Panc1 (cell line): ENCODE measurements around the gene MORN1. TPM values are rescaled to one million over a fixed set of nuclear protein-coding genes. Genes with fewer than 3 reads are reported as not detected.
"Not testable (repeated sequence)": the region's sequence is repeated elsewhere in the genome, so short reads cannot be mapped to it uniquely, and the experiment has no call there.

Source experiments
- ATAC-seq: fragments of 200-7000 bp; cut with Tn5 transposase; 2 replicates; pipeline ENCODE4 v1.9.1; 2020; ENCODE audit warnings: mild to moderate bottlenecking, moderate library complexity
- BruUV-seq: library from RNA; stranded (reverse); fragments of 400-500 nt; replicated peaks from 2 replicates; lab custom pipeline; 2021; lab: Mats Ljungman, UMichigan
- CTCF ChIA-PET: fragments of 300-600 bp; sonication (Branson Sonifier 250); formaldehyde crosslinking; loops from one replicate; lab custom pipeline; 2022; ENCODE audit warnings: antibody characterized with exemption; lab: Charles Lee
- POLR2A ChIA-PET: fragments of 300-600 bp; sonication (Branson Sonifier 250); formaldehyde crosslinking; loops from one replicate; lab custom pipeline; 2022; ENCODE audit warnings: antibody characterized with exemption; lab: Charles Lee
- DNase-seq: peaks from one replicate; pipeline ENCODE4 v3.0.0-alpha.2; 2010; ENCODE audit warnings: low read depth, low spot score
- H3K27ac ChIP-seq: 2 replicates; pipeline ENCODE4 v1.5.1; 2011; ENCODE audit warnings: mild to moderate bottlenecking, low read length, inconsistent platforms
- H3K27me3 ChIP-seq: fragments of 200-500 bp; sonication (Bioruptor generic); 2 replicates; pipeline ENCODE4 v1.6.0; 2014; ENCODE audit warnings: low read length, inconsistent platforms; ENCODE audit not compliant: control insufficient read depth, insufficient read depth
- H3K36me3 ChIP-seq: fragments of 200-500 bp; sonication (Bioruptor generic); 2 replicates; pipeline ENCODE4 v1.5.1; 2014; ENCODE audit warnings: inconsistent platforms, mild to moderate bottlenecking, low read length, moderate library complexity; ENCODE audit not compliant: control insufficient read depth, insufficient read depth
- H3K4me1 ChIP-seq: 2 replicates; pipeline ENCODE4 v1.5.1; 2011; ENCODE audit warnings: inconsistent platforms, mild to moderate bottlenecking, low read length, moderate library complexity; ENCODE audit not compliant: control insufficient read depth, insufficient read depth
- H3K4me3 ChIP-seq, 2 experiments: 2 replicates each; pipeline ENCODE4 v1.5.1; 2011 to 2012; ENCODE audit warnings: low read depth in 2 of 2, low read length in 2 of 2, mild to moderate bottlenecking in 2 of 2, inconsistent platforms in 1 of 2, moderate library complexity in 1 of 2
- H3K9me3 ChIP-seq: fragments of 200-500 bp; sonication (Bioruptor generic); 2 replicates; pipeline ENCODE4 v1.5.1; 2014; ENCODE audit warnings: low read depth, mild to moderate bottlenecking, inconsistent platforms, low read length, moderate library complexity; ENCODE audit not compliant: control insufficient read depth, insufficient read depth
- POLR2AphosphoS5 ChIP-seq: IDR thresholded peaks from 2 replicates; pipeline ENCODE4 v1.6.1; 2012; ENCODE audit warnings: mild to moderate bottlenecking, low read depth, low read length, moderate library complexity
- REST ChIP-seq, 2 experiments: IDR thresholded peaks; 2 replicates each; pipeline ENCODE4 v1.6.1; 2011 to 2012; ENCODE audit warnings: low read depth in 2 of 2, control low read depth in 1 of 2, low read length in 1 of 2, mild to moderate bottlenecking in 1 of 2, moderate library complexity in 1 of 2; ENCODE audit not compliant: insufficient read depth in 1 of 2
- SIN3A ChIP-seq: IDR thresholded peaks from 2 replicates; pipeline ENCODE4 v1.6.1; 2012; ENCODE audit warnings: low read depth, mild to moderate bottlenecking, low read length, moderate library complexity, borderline replicate concordance; ENCODE audit not compliant: insufficient read depth
- TCF7L2 ChIP-seq: IDR thresholded peaks from 2 replicates; pipeline ENCODE4 v1.6.1; 2011; ENCODE audit warnings: mild to moderate bottlenecking, low read depth, low read length, inconsistent platforms
- in situ Hi-C: cut with HindIII; loops from 2 replicates; pipeline ENCODE4 v1.10.0; 2016; ENCODE audit warnings: low sequenced_read_pairs, low pct_unique_long_range_greater_than_20kb
- intact Hi-C: fragments of 100-400 bp; cut with micrococcal nuclease; formaldehyde crosslinking; loops from one replicate; pipeline ENCODE4 v1.10.0; 2022; ENCODE audit not compliant: unreplicated experiment
- total RNA-seq: library from RNA; stranded (reverse); gene quantifications from one replicate; pipeline ENCODE4 v1.2.1, GENCODE V29; 2021; ENCODE audit not compliant: unreplicated experiment
- TF ChIP-seq, protein P1 (sequence below): fragments of 450-650 bp; IDR thresholded peaks from 2 replicates; pipeline ENCODE4 v1.5.1; 2017; ENCODE audit warnings: mild to moderate bottlenecking

The MORN1 gene
- total RNA-seq, 1 experiment from 2014 or later = 21.3 TPM

GRCh38 chr1:2334883-2335534 lies 56.3 kb downstream of the MORN1 start:
- no peak for DNase-seq
- CTCF ChIA-PET = no interaction called here
- intact Hi-C loops (no loop called here), in situ Hi-C loops (no loop called here)
- no peaks in the 10 kb centered on the region for H3K4me1 ChIP-seq
- no peak for TF ChIP-seq POLR2AphosphoS5
- no peak for TF ChIP-seq TCF7L2
- TF ChIP-seq, protein P1, sequence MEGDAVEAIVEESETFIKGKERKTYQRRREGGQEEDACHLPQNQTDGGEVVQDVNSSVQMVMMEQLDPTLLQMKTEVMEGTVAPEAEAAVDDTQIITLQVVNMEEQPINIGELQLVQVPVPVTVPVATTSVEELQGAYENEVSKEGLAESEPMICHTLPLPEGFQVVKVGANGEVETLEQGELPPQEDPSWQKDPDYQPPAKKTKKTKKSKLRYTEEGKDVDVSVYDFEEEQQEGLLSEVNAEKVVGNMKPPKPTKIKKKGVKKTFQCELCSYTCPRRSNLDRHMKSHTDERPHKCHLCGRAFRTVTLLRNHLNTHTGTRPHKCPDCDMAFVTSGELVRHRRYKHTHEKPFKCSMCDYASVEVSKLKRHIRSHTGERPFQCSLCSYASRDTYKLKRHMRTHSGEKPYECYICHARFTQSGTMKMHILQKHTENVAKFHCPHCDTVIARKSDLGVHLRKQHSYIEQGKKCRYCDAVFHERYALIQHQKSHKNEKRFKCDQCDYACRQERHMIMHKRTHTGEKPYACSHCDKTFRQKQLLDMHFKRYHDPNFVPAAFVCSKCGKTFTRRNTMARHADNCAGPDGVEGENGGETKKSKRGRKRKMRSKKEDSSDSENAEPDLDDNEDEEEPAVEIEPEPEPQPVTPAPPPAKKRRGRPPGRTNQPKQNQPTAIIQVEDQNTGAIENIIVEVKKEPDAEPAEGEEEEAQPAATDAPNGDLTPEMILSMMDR = no peak
- no peak for TF ChIP-seq REST (IDR thresholded peaks at IDR 0.05; ENCODE audit: insufficient read depth in 1 of 2, low read depth in 2 of 2, low read length in 1 of 2)
- TF ChIP-seq SIN3A = no peak
- H3K36me3 ChIP-seq = no peaks in the 10 kb centered on the region
- no peaks in the 10 kb centered on the region for H3K9me3 ChIP-seq
- ATAC-seq = no peak
- no peaks in the 10 kb centered on the region for H3K27me3 ChIP-seq
- H3K4me3 ChIP-seq = no peak overlapping the region
- POLR2A ChIA-PET = no interaction called here
- BruUV-seq = no TSS peak
- no peak overlapping the region for H3K27ac ChIP-seq

DNA sequence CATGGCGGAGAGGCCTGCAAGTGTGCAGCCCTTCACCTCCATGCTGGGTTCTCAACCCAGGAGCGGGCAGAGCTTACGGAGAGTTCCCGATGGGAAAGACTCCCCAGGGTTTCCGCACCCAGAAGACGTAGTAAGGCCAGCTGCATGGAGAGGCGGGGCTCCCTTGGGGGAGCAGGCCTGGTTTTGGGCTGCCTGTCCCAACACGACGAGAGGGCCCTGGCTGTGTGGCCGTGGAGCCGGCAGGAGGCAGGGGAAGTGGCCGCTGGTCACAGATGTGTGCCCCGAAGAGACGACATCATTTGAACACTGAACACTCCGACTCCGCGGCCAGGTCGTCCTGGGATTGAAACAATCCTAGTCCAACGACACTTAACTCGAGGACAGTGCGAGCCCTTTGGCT lies 57.0 kb downstream of the MORN1 start:
- H3K36me3 ChIP-seq = no peaks in the 10 kb centered on the region
- intact Hi-C loops = no loop called here
- TF ChIP-seq, protein P1 = no peak
- TF ChIP-seq SIN3A (no peak), REST (IDR thresholded peaks at IDR 0.05; ENCODE audit: insufficient read depth in 1 of 2, low read depth in 2 of 2, low read length in 1 of 2) (no peak)
- no peaks in the 10 kb centered on the region for H3K4me1 ChIP-seq
- H3K9me3 ChIP-seq = no peaks in the 10 kb centered on the region
- no peak overlapping the region for H3K4me3 ChIP-seq
- ChIA-PET CTCF (no interaction called here), POLR2A (no interaction called here)
- H3K27ac ChIP-seq = no peak overlapping the region
- H3K27me3 ChIP-seq = no peaks in the 10 kb centered on the region
- no peak for ATAC-seq
- no TSS peak for BruUV-seq
- in situ Hi-C loops = no loop called here
- no peak for DNase-seq

GRCh38 chr1:2331580-2331979 lies 59.8 kb downstream of the MORN1 start:
- not testable (repeated sequence) for BruUV-seq

More at GRCh38 chr1:2331580-2331979, 59.8 kb downstream of the MORN1 start:
- POLR2A ChIA-PET, H3K4me3 ChIP-seq, ATAC-seq, H3K36me3 ChIP-seq, H3K9me3 ChIP-seq, H3K27ac ChIP-seq, H3K27me3 ChIP-seq, DNase-seq, CTCF ChIA-PET, in situ Hi-C loops, intact Hi-C loops, H3K4me1 ChIP-seq: not testable (repeated sequence)
